Neural cell (in vitro differentiated cells): ENCODE data around the gene TEX2.

Source experiments
- EP300 ChIP-seq: fragments of 450-650 bp; conservative IDR thresholded peaks from 2 replicates; pipeline ENCODE4 v1.6.1; 2014; ENCODE audit warnings: antibody characterized with exemption, mild to moderate bottlenecking, moderate library complexity; ENCODE audit not compliant: poor library complexity, severe bottlenecking
- EZH2 ChIP-seq: fragments of 200-600, 300-800 bp; shearing (Covaris generic), sonication (generic); IDR thresholded peaks from 2 replicates; pipeline ENCODE4 v1.6.1; 2014; ENCODE audit warnings: antibody characterized with exemption, low read length, borderline replicate concordance, mild to moderate bottlenecking; ENCODE audit not compliant: insufficient read depth, poor library complexity, severe bottlenecking
- MXI1 ChIP-seq: fragments of 450-650 bp; conservative IDR thresholded peaks from 2 replicates; pipeline ENCODE4 v1.6.1; 2014; ENCODE audit warnings: antibody characterized with exemption, mild to moderate bottlenecking; ENCODE audit not compliant: poor library complexity, severe bottlenecking
- POLR2AphosphoS5 ChIP-seq: IDR thresholded peaks from 2 replicates; pipeline ENCODE4 v1.6.1; 2012
- RAD21 ChIP-seq: fragments of 450-650 bp; conservative IDR thresholded peaks from 2 replicates; pipeline ENCODE4 v1.6.1; 2014; ENCODE audit warnings: antibody characterized with exemption, mild to moderate bottlenecking, moderate library complexity
- TAF1 ChIP-seq: IDR thresholded peaks from 2 replicates; pipeline ENCODE4 v1.6.1; 2012; ENCODE audit warnings: low read depth
- TF ChIP-seq, protein P1 (sequence below): fragments of 450-650 bp; IDR thresholded peaks from 2 replicates; pipeline ENCODE4 v1.5.1; 2014; ENCODE audit warnings: antibody characterized with exemption, mild to moderate bottlenecking, moderate library complexity; ENCODE audit not compliant: poor library complexity, severe bottlenecking

DNA sequence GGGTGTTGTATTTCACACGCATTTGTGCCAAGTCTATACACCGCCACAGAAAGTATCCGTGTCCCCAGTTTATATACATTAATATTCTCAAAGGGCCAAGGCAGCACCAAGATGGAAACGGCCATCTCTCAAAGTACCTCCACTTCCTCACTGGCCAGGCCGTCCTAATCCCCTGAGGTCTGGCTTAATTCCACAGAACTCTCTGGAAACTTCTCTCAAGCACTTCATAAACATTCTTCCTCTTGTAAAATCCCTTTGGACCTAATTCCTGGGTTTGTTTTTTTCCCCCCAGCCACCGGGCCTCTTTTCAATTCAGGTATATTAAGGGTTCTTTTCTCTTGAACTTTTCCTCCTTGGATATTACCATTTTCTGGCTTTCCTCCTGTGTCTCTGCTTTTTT lies 128.1 kb downstream of the TEX2 start:
- TF ChIP-seq, protein P1, sequence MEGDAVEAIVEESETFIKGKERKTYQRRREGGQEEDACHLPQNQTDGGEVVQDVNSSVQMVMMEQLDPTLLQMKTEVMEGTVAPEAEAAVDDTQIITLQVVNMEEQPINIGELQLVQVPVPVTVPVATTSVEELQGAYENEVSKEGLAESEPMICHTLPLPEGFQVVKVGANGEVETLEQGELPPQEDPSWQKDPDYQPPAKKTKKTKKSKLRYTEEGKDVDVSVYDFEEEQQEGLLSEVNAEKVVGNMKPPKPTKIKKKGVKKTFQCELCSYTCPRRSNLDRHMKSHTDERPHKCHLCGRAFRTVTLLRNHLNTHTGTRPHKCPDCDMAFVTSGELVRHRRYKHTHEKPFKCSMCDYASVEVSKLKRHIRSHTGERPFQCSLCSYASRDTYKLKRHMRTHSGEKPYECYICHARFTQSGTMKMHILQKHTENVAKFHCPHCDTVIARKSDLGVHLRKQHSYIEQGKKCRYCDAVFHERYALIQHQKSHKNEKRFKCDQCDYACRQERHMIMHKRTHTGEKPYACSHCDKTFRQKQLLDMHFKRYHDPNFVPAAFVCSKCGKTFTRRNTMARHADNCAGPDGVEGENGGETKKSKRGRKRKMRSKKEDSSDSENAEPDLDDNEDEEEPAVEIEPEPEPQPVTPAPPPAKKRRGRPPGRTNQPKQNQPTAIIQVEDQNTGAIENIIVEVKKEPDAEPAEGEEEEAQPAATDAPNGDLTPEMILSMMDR = no peak
- TF ChIP-seq EZH2 (no peak), RAD21 (no peak), POLR2AphosphoS5 (no peak), TAF1 (no peak), EP300 (no peak), MXI1 (no peak)
